Mesothelial cell of epicardium (in vitro differentiated cells): ENCODE results near the gene OBSL1. TPM values are rescaled to one million over a fixed set of nuclear protein-coding genes. Genes with fewer than 3 reads are reported as not detected.

Experiments used
- DNase-seq, 2 experiments: peaks; one replicate each; pipeline ENCODE4 v3.0.0; 2021; ENCODE audit warnings: low spot score in 2 of 2; ENCODE audit not compliant: unreplicated experiment in 2 of 2
- H3K27ac Mint-ChIP-seq: 2 replicates; pipeline ENCODE4 v1.8.0; 2021; ENCODE audit warnings: mixed read lengths
- H3K27me3 Mint-ChIP-seq: 2 replicates; pipeline ENCODE4 v1.8.0; 2021; ENCODE audit warnings: low read depth, mixed read lengths
- H3K36me3 Mint-ChIP-seq: 2 replicates; pipeline ENCODE4 v1.8.0; 2021; ENCODE audit warnings: mixed read lengths
- H3K4me1 Mint-ChIP-seq: 2 replicates; pipeline ENCODE4 v1.8.0; 2021; ENCODE audit warnings: mixed read lengths
- H3K4me3 Mint-ChIP-seq: 2 replicates; pipeline ENCODE4 v1.8.0; 2021; ENCODE audit warnings: mild to moderate bottlenecking, moderate library complexity, mixed read lengths
- H3K9me3 Mint-ChIP-seq: 2 replicates; pipeline ENCODE4 v1.8.0; 2021; ENCODE audit warnings: mixed read lengths
- CTCF ChIP-seq: fragments of 200-600 bp; sonication (generic); IDR thresholded peaks from one replicate; pipeline ENCODE4 v1.5.0; 2021; ENCODE audit warnings: antibody characterized with exemption; ENCODE audit not compliant: unreplicated experiment
- total RNA-seq: library from RNA; stranded (reverse); gene quantifications from 3 replicates; pipeline ENCODE4 v1.2.1, GENCODE V29; 2021

The OBSL1 gene
- total RNA-seq, 1 donor from 2014 or later: 319 TPM

GRCh38 chr2:219549619-219550018 is 21.7 kb downstream of the OBSL1 start:
- H3K9me3 Mint-ChIP-seq: no peaks in the 10 kb centered on the region
- no peak for DNase-seq
- peaks cover 13% of the 10 kb centered on the region for H3K4me1 Mint-ChIP-seq
- H3K36me3 Mint-ChIP-seq: peaks cover 6% of the 10 kb centered on the region
- H3K27ac Mint-ChIP-seq: no peak overlapping the region
- no peak overlapping the region for H3K4me3 Mint-ChIP-seq
- no peak for TF ChIP-seq CTCF
- peaks cover 22% of the 10 kb centered on the region for H3K27me3 Mint-ChIP-seq

- H3K4me3 Mint-ChIP-seq: no peak overlapping the region
- H3K27me3 Mint-ChIP-seq: peaks cover 24% of the 10 kb centered on the region
- no peak for TF ChIP-seq CTCF
- DNase-seq: no peak
- no peaks in the 10 kb centered on the region for H3K9me3 Mint-ChIP-seq
- no peak overlapping the region for H3K27ac Mint-ChIP-seq
- peaks cover 2% of the 10 kb centered on the region for H3K36me3 Mint-ChIP-seq
- peaks cover 18% of the 10 kb centered on the region for H3K4me1 Mint-ChIP-seq
Observed at GRCh38 chr2:219548990-219549389, 22.3 kb downstream of the OBSL1 start.

- H3K4me1 Mint-ChIP-seq: peaks cover 21% of the 10 kb centered on the region
- no peak overlapping the region for H3K4me3 Mint-ChIP-seq
- H3K9me3 Mint-ChIP-seq: no peaks in the 10 kb centered on the region
- TF ChIP-seq CTCF: no peak
- H3K27me3 Mint-ChIP-seq: peaks cover 24% of the 10 kb centered on the region
- H3K27ac Mint-ChIP-seq: no peak overlapping the region
- peaks cover 2% of the 10 kb centered on the region for H3K36me3 Mint-ChIP-seq
- DNase-seq: no peak
Observed at GRCh38 chr2:219547621-219548020, 23.7 kb downstream of the OBSL1 start.

- DNase-seq: no peak
- no peak overlapping the region for H3K27ac Mint-ChIP-seq
- H3K9me3 Mint-ChIP-seq: no peaks in the 10 kb centered on the region
- peaks cover 5% of the 10 kb centered on the region for H3K36me3 Mint-ChIP-seq
- TF ChIP-seq CTCF: no peak
- H3K27me3 Mint-ChIP-seq: peaks cover 14% of the 10 kb centered on the region
- peaks cover 22% of the 10 kb centered on the region for H3K4me1 Mint-ChIP-seq
- no peak overlapping the region for H3K4me3 Mint-ChIP-seq
Observed at GRCh38 chr2:219545943-219546352, 25.4 kb downstream of the OBSL1 start.

- Mint-ChIP-seq H3K9me3 (no peaks in the 10 kb centered on the region), H3K4me1 (peaks cover 19% of the 10 kb centered on the region), H3K27ac (no peak overlapping the region), H3K4me3 (peak overlapping the region; percentile 78), H3K27me3 (peaks cover 10% of the 10 kb centered on the region), H3K36me3 (peaks cover 5% of the 10 kb centered on the region)
- no peak for TF ChIP-seq CTCF
- no peak for DNase-seq
Observed at GRCh38 chr2:219545295-219545942, 25.9 kb downstream of the OBSL1 start.
